GM23248 (cell line): ENCODE data around the gene GALNT10. TPM values are rescaled to one million over a fixed set of nuclear protein-coding genes. Genes with fewer than 3 reads are reported as not detected.
A peak's percentile ranks its signal among the peaks of the same experiment; 100 is the strongest.

Experiments used
- DNase-seq: peaks from one replicate; pipeline ENCODE4 v3.0.0-alpha.2; 2015
- H2AFZ ChIP-seq: fragments of 200-600 bp; sonication (generic); 2 replicates; pipeline ENCODE4 v1.6.1; 2016; ENCODE audit warnings: antibody characterized with exemption
- H3F3A ChIP-seq: fragments of 200-600 bp; sonication (generic); 2 replicates; pipeline ENCODE4 v1.6.1; 2016; ENCODE audit warnings: mild to moderate bottlenecking, antibody characterized with exemption, mixed run types; ENCODE audit not compliant: insufficient read depth
- H3K27ac ChIP-seq: fragments of 200-600 bp; sonication (generic); 2 replicates; pipeline ENCODE4 v1.5.1; 2016; ENCODE audit warnings: mild to moderate bottlenecking
- H3K27me3 ChIP-seq: fragments of 200-600 bp; sonication (generic); replicated peaks from 2 replicates; pipeline ENCODE4 v1.6.1; 2016; ENCODE audit warnings: mild to moderate bottlenecking; ENCODE audit not compliant: insufficient read depth
- H3K36me3 ChIP-seq: fragments of 200-600 bp; sonication (generic); 2 replicates; pipeline ENCODE4 v1.6.1; 2016; ENCODE audit warnings: low read depth, mild to moderate bottlenecking
- H3K4me1 ChIP-seq: fragments of 200-600 bp; sonication (generic); 2 replicates; pipeline ENCODE4 v1.6.1; 2016; ENCODE audit warnings: mild to moderate bottlenecking; ENCODE audit not compliant: insufficient read depth
- H3K4me2 ChIP-seq: fragments of 200-600 bp; sonication (generic); one replicate; pipeline ENCODE4 v1.6.1; 2016; ENCODE audit warnings: mild to moderate bottlenecking; ENCODE audit not compliant: unreplicated experiment
- H3K4me3 ChIP-seq: fragments of 200-600 bp; sonication (generic); 2 replicates; pipeline ENCODE4 v1.5.1; 2016; ENCODE audit warnings: mild to moderate bottlenecking
- H3K79me2 ChIP-seq: fragments of 200-600 bp; sonication (generic); 2 replicates; pipeline ENCODE4 v1.6.1; 2016; ENCODE audit warnings: mild to moderate bottlenecking; ENCODE audit not compliant: insufficient read depth
- H3K9ac ChIP-seq: fragments of 200-600 bp; sonication (generic); 2 replicates; pipeline ENCODE4 v1.6.1; 2016; ENCODE audit warnings: mild to moderate bottlenecking
- H3K9me2 ChIP-seq: fragments of 200-600 bp; sonication (generic); 2 replicates; pipeline ENCODE4 v1.6.1; 2016; ENCODE audit warnings: mixed run types, mild to moderate bottlenecking, moderate library complexity; ENCODE audit not compliant: insufficient read depth
- H3K9me3 ChIP-seq: fragments of 200-600 bp; sonication (generic); one replicate; pipeline ENCODE4 v1.6.1; 2017; ENCODE audit warnings: low read depth
- H4K20me1 ChIP-seq: fragments of 200-600 bp; sonication (generic); 2 replicates; pipeline ENCODE4 v1.6.0; 2016; ENCODE audit not compliant: insufficient read depth
- EZH2 ChIP-seq: fragments of 200-600 bp; sonication (generic); IDR thresholded peaks from 2 replicates; pipeline ENCODE4 v1.6.1; 2018; ENCODE audit warnings: antibody characterized with exemption, mild to moderate bottlenecking; ENCODE audit not compliant: insufficient read depth, poor library complexity, severe bottlenecking
- EZH2phosphoT487 ChIP-seq: fragments of 200-600 bp; sonication (generic); IDR thresholded peaks from 2 replicates; pipeline ENCODE4 v1.6.1; 2018; ENCODE audit warnings: antibody characterized with exemption, moderate library complexity, mild to moderate bottlenecking, low read depth; ENCODE audit not compliant: insufficient read depth
- WGBS, 2 experiments: methylation state at CpG; one replicate each; pipeline ENCODE4 v1.1.6; 2015 to 2017; ENCODE audit warnings: low lambda C conversion rate in 2 of 2, low coverage in 1 of 2; ENCODE audit errors: missing lambda C conversion rate in 2 of 2; 5-methylcytosine and 5-hydroxymethylcytosine counted together
- in situ Hi-C: fragments of 300-500 bp; cut with MboI; formaldehyde crosslinking; loops from 2 replicates; pipeline ENCODE4 v1.15.0; 2020
- polyA plus RNA-seq: library from polyadenylated mRNA; unstranded; fragments of >200 nt; fragmentation: Nextera tagmentation; extraction: Ambion mirVana; gene quantifications from 2 replicates; pipeline ENCODE4 v1.2.1, GENCODE V29; 2016
- total RNA-seq: library from RNA; depleted of rRNA; stranded (reverse); fragments of >200 nt; shearing (Covaris generic); gene quantifications from 2 replicates; pipeline ENCODE4 v1.2.3, GENCODE V29; 2014

The GALNT10 gene
- total and polyA plus RNA-seq, 2 experiments from 2014 or later: 23.3 to 67.9 TPM

- in situ Hi-C loops: no loop called here
- Histone ChIP-seq H3K9ac (peak overlapping the region; percentile 2; the same call in 1 of the 2 replicates), H3K27ac (peak overlapping the region; percentile 86), H3K27me3 (no peaks in the 10 kb centered on the region), H3K79me2 (peaks cover 18% of the 10 kb centered on the region), H3K9me2 (no peaks in the 10 kb centered on the region), H3K9me3 (no peaks in the 10 kb centered on the region), H2AFZ (no peak overlapping the region), H4K20me1 (no peaks in the 10 kb centered on the region), H3K4me3 (no peak overlapping the region), H3F3A (peaks cover 54% of the 10 kb centered on the region), H3K4me2 (peak overlapping the region; percentile 47), H3K36me3 (peaks cover 5% of the 10 kb centered on the region; the same call in 1 of the 2 replicates), H3K4me1 (peaks cover 68% of the 10 kb centered on the region)
- peak; percentile 94 for DNase-seq
- TF ChIP-seq EZH2: no peak
- TF ChIP-seq EZH2phosphoT487: no peak
- WGBS, 2 experiments: 2 to 5% methylated on average over 3 of the region's 3 CpGs
Observed at GRCh38 chr5:154371687-154372086, 181.2 kb downstream of the GALNT10 start.

- Histone ChIP-seq H3K79me2 (peaks cover 16% of the 10 kb centered on the region), H3K9me3 (no peaks in the 10 kb centered on the region), H4K20me1 (no peaks in the 10 kb centered on the region), H3K9ac (no peak overlapping the region), H3K9me2 (no peaks in the 10 kb centered on the region), H3K27ac (no peak overlapping the region), H3K4me3 (no peak overlapping the region), H3K4me1 (peaks cover 58% of the 10 kb centered on the region), H3K27me3 (no peaks in the 10 kb centered on the region), H3K4me2 (no peak overlapping the region), H3K36me3 (peaks cover 9% of the 10 kb centered on the region; the same call in 1 of the 2 replicates), H2AFZ (no peak overlapping the region), H3F3A (peaks cover 44% of the 10 kb centered on the region)
- in situ Hi-C loops: no loop called here
- TF ChIP-seq EZH2phosphoT487: no peak
- no peak for TF ChIP-seq EZH2
- 91 to 93% methylated on average over 5 of the region's 5 CpGs for WGBS, 2 experiments
- no peak for DNase-seq
Observed at GRCh38 chr5:154372661-154373060, 182.1 kb downstream of the GALNT10 start.

- no peak overlapping the region for H3K4me3 ChIP-seq
- H4K20me1 ChIP-seq: no peaks in the 10 kb centered on the region
- TF ChIP-seq EZH2phosphoT487 (no peak), EZH2 (no peak)
- H3K36me3 ChIP-seq: peaks cover 12% of the 10 kb centered on the region; the same call in 1 of the 2 replicates
- H3K79me2 ChIP-seq: peaks cover 16% of the 10 kb centered on the region
- no peaks in the 10 kb centered on the region for H3K9me2 ChIP-seq
- 95 to 97% methylated on average over 4 of the region's 4 CpGs for WGBS, 2 experiments
- no peak for DNase-seq
- in situ Hi-C loops: no loop called here
- H3F3A ChIP-seq: peaks cover 37% of the 10 kb centered on the region
- H3K9ac ChIP-seq: no peak overlapping the region
- H3K27ac ChIP-seq: no peak overlapping the region
- no peak overlapping the region for H2AFZ ChIP-seq
- no peaks in the 10 kb centered on the region for H3K27me3 ChIP-seq
- H3K4me2 ChIP-seq: no peak overlapping the region
- peaks cover 53% of the 10 kb centered on the region for H3K4me1 ChIP-seq
- no peaks in the 10 kb centered on the region for H3K9me3 ChIP-seq
Observed at GRCh38 chr5:154373326-154373725, 182.8 kb downstream of the GALNT10 start.

- Histone ChIP-seq H3K27me3 (no peaks in the 10 kb centered on the region), H3K9me2 (no peaks in the 10 kb centered on the region), H3K27ac (no peak overlapping the region), H3K4me3 (no peak overlapping the region), H3K4me1 (peaks cover 48% of the 10 kb centered on the region), H3K36me3 (peaks cover 13% of the 10 kb centered on the region; the same call in 1 of the 2 replicates), H3K9me3 (no peaks in the 10 kb centered on the region), H3K79me2 (peaks cover 16% of the 10 kb centered on the region), H3F3A (peaks cover 33% of the 10 kb centered on the region), H4K20me1 (no peaks in the 10 kb centered on the region), H3K9ac (no peak overlapping the region), H2AFZ (no peak overlapping the region), H3K4me2 (no peak overlapping the region)
- TF ChIP-seq EZH2 (no peak), EZH2phosphoT487 (no peak)
- DNase-seq: no peak
- 65 to 68% methylated on average over 8 of the region's 8 CpGs for WGBS, 2 experiments
- in situ Hi-C loops: no loop called here
Observed at GRCh38 chr5:154373729-154374179, 183.2 kb downstream of the GALNT10 start.
